Neuron (in vitro differentiated cells): ENCODE results near the gene NKAPD1.

Experiments used
- H2AFZ ChIP-seq: one replicate; pipeline ENCODE4 v1.6.1; 2013; ENCODE audit warnings: low read depth, mild to moderate bottlenecking, inconsistent platforms, low read length, moderate library complexity
- H3K27me3 ChIP-seq: one replicate; pipeline ENCODE4 v1.6.1; 2013; ENCODE audit warnings: low read length; ENCODE audit not compliant: insufficient read depth
- H3K36me3 ChIP-seq: one replicate; pipeline ENCODE4 v1.6.1; 2013; ENCODE audit warnings: low read length; ENCODE audit not compliant: insufficient read depth
- H3K4me1 ChIP-seq: one replicate; pipeline ENCODE4 v1.6.1; 2013; ENCODE audit warnings: low read length; ENCODE audit not compliant: insufficient read depth
- H3K4me3 ChIP-seq: 2 replicates; pipeline ENCODE4 v1.5.1; 2013; ENCODE audit warnings: mild to moderate bottlenecking, low read length, moderate library complexity
- H3K9me3 ChIP-seq: one replicate; pipeline ENCODE4 v1.6.1; 2013; ENCODE audit warnings: low read length

NKAPD1 gene

GRCh38 chr11:112134473-112134872 is 60.4 kb downstream of the NKAPD1 start:
- Histone ChIP-seq H3K4me3 (no peak overlapping the region), H2AFZ (no peak overlapping the region), H3K27me3 (no peaks in the 10 kb centered on the region), H3K4me1 (no peaks in the 10 kb centered on the region), H3K9me3 (no peaks in the 10 kb centered on the region), H3K36me3 (no peaks in the 10 kb centered on the region)
